Endothelial cell of umbilical vein (primary cell): ENCODE measurements around the gene KYNU. TPM values are rescaled to one million over a fixed set of nuclear protein-coding genes. Genes with fewer than 3 reads are reported as not detected.

ENCODE experiments used
- BruUV-seq: library from RNA; stranded (reverse); fragments of 400-500 nt; replicated peaks from 2 replicates; lab custom pipeline; 2021; lab: Mats Ljungman, UMichigan
- CTCF ChIA-PET: fragments of 300-600, 350-600 bp; sonication (Branson Sonifier 250); formaldehyde crosslinking; loops from one replicate; lab custom pipeline; 2021; ENCODE audit warnings: antibody characterized with exemption, inconsistent platforms; lab: Charles Lee
- POLR2A ChIA-PET: fragments of 300-600, 350-600 bp; sonication (Branson Sonifier 250); formaldehyde crosslinking; loops from one replicate; lab custom pipeline; 2021; ENCODE audit warnings: antibody characterized with exemption, inconsistent platforms; lab: Charles Lee
- DNase-seq: peaks from one replicate; pipeline ENCODE4 v3.0.0-alpha.2; 2011; ENCODE audit warnings: low read depth, low spot score
- FAIRE-seq: peaks from 2 replicates; lab custom pipeline; 2011; peaks lifted over from hg19 to GRCh38; lab: Jason Lieb, UNC
- H2AFZ ChIP-seq: 2 replicates; pipeline ENCODE4 v1.6.0; 2012; ENCODE audit warnings: low read depth, low read length, control low read depth, inconsistent platforms
- H3K27ac ChIP-seq: 2 replicates; pipeline ENCODE4 v1.5.1; 2011; ENCODE audit warnings: low read depth, mild to moderate bottlenecking, control low read depth, low read length, moderate library complexity; ENCODE audit not compliant: insufficient read depth
- H3K27me3 ChIP-seq, 2 experiments: 2 replicates each; pipeline versions ENCODE4 v1.6.0 to v1.6.1; 2011; ENCODE audit warnings: low read length in 2 of 2, mixed read lengths in 1 of 2; ENCODE audit not compliant: control insufficient read depth in 2 of 2, insufficient read depth in 2 of 2
- H3K36me3 ChIP-seq, 2 experiments: 2 replicates in 1 of 2; 3 replicates in 1 of 2; pipeline ENCODE4 v1.5.1; 2011; ENCODE audit warnings: low read length in 2 of 2, mild to moderate bottlenecking in 1 of 2, moderate library complexity in 1 of 2; ENCODE audit not compliant: control insufficient read depth in 2 of 2, insufficient read depth in 2 of 2; ENCODE audit errors: extremely low read depth in 1 of 2
- H3K4me1 ChIP-seq: 3 replicates; pipeline ENCODE4 v1.5.1; 2011; ENCODE audit warnings: mild to moderate bottlenecking, low read length; ENCODE audit not compliant: control insufficient read depth, insufficient read depth; ENCODE audit errors: extremely low read depth
- H3K4me2 ChIP-seq: 2 replicates; pipeline ENCODE4 v1.6.1; 2011; ENCODE audit warnings: low read length, control low read depth, mixed read lengths; ENCODE audit not compliant: insufficient read depth
- H3K4me3 ChIP-seq, 3 experiments: fragments of 200-600 bp in 1 of 3; sonication (generic), shearing (Covaris generic) in 1 of 3; replicated peaks in 1 of 3; 2 replicates each; pipeline ENCODE4 v1.5.1; 2011 to 2016; ENCODE audit warnings: control low read depth in 3 of 3, low read length in 3 of 3, mild to moderate bottlenecking in 2 of 3, inconsistent platforms in 1 of 3, low read depth in 1 of 3, moderate library complexity in 1 of 3; ENCODE audit not compliant: insufficient read depth in 1 of 3
- H3K79me2 ChIP-seq: 2 replicates; pipeline ENCODE4 v1.6.0; 2012; ENCODE audit warnings: low read length, inconsistent platforms; ENCODE audit not compliant: control insufficient read depth, insufficient read depth
- H3K9ac ChIP-seq: replicated peaks from 2 replicates; pipeline ENCODE3; 2011; ENCODE audit warnings: low read length, control low read depth; ENCODE audit not compliant: insufficient read depth; ENCODE audit errors: extremely low read depth
- H3K9me1 ChIP-seq: replicated peaks from 3 replicates; pipeline ENCODE4 v1.6.0; 2011; ENCODE audit warnings: mild to moderate bottlenecking, low read length; ENCODE audit not compliant: control insufficient read depth, insufficient read depth; ENCODE audit errors: extremely low read depth
- H3K9me3 ChIP-seq: replicated peaks from 2 replicates; pipeline ENCODE4 v1.5.1; 2012; ENCODE audit warnings: low read length, inconsistent platforms; ENCODE audit not compliant: control insufficient read depth, insufficient read depth
- H4K20me1 ChIP-seq: replicated peaks from 2 replicates; pipeline ENCODE3; 2011; ENCODE audit warnings: mild to moderate bottlenecking, low read length; ENCODE audit not compliant: control insufficient read depth, insufficient read depth; ENCODE audit errors: extremely low read depth
- EZH2 ChIP-seq: IDR thresholded peaks from 2 replicates; pipeline ENCODE4 v1.6.1; 2012; ENCODE audit warnings: borderline replicate concordance, low read depth, mild to moderate bottlenecking, moderate library complexity, low read length, inconsistent platforms; ENCODE audit not compliant: severe bottlenecking
- FOS ChIP-seq: IDR thresholded peaks from 2 replicates; pipeline ENCODE4 v1.6.1; 2011; ENCODE audit warnings: mild to moderate bottlenecking, low read length, moderate library complexity, borderline replicate concordance; ENCODE audit not compliant: insufficient read depth
- GATA2 ChIP-seq: IDR thresholded peaks from 2 replicates; pipeline ENCODE4 v1.7.0; 2011; ENCODE audit warnings: low read depth, mild to moderate bottlenecking, moderate library complexity, mixed read lengths, low read length; ENCODE audit not compliant: insufficient read length, insufficient read depth
- JUN ChIP-seq: IDR thresholded peaks from 2 replicates; pipeline ENCODE4 v1.6.1; 2011; ENCODE audit warnings: borderline replicate concordance, low read depth; ENCODE audit not compliant: insufficient read length, insufficient read depth
- MYC ChIP-seq: IDR thresholded peaks from one replicate; pipeline ENCODE4 v1.6.1; 2011; ENCODE audit warnings: mild to moderate bottlenecking, low read depth, low read length
- POLR2A ChIP-seq: IDR thresholded peaks from 2 replicates; pipeline ENCODE4 v1.6.1; 2012; ENCODE audit warnings: low read depth, mild to moderate bottlenecking, control low read depth, low read length
- POLR2AphosphoS5 ChIP-seq: IDR thresholded peaks from 2 replicates; pipeline ENCODE4 v1.6.1; 2012; ENCODE audit warnings: low read depth, mild to moderate bottlenecking, control low read depth, low read length, moderate library complexity; ENCODE audit not compliant: insufficient read depth
- dilution Hi-C: fragments of 300-500 bp; cut with MboI; formaldehyde crosslinking; loops from one replicate; pipeline ENCODE4 v1.15.0; 2019; ENCODE audit warnings: low sequenced_read_pairs; ENCODE audit not compliant: extremely low pct_ligation_motif_present
- intact Hi-C: fragments of 100-400 bp; cut with micrococcal nuclease; formaldehyde crosslinking; loops from one replicate; pipeline ENCODE4 v1.10.0; 2022
- polyA plus RNA-seq, 4 experiments: library from polyadenylated mRNA; depleted of rRNA in 3 of 4; stranded (reverse) in 3 of 4; unstranded in 1 of 4; fragments of >200 nt; gene quantifications; 2 replicates each; pipeline versions ENCODE4 v1.2.1 to v1.2.3, GENCODE V29; 2011 to 2012; ENCODE audit warnings: missing spikeins in 1 of 4
- total RNA-seq: library from RNA; stranded (reverse); gene quantifications from 2 replicates; pipeline ENCODE4 v1.2.3, GENCODE V29; 2021
- TF ChIP-seq, protein P1 (sequence below), 2 donors: IDR thresholded peaks; 1 replicate in 1 of 2; 2 replicates in 1 of 2; pipeline ENCODE4 v1.5.1; 2011; ENCODE audit warnings: low read length in 2 of 2, mild to moderate bottlenecking in 2 of 2, moderate library complexity in 2 of 2, control low read depth in 1 of 2, inconsistent platforms in 1 of 2, low read depth in 1 of 2; ENCODE audit not compliant: insufficient read depth in 1 of 2; ENCODE audit errors: extremely low read depth in 1 of 2
- TF ChIP-seq, protein P2 (sequence below): IDR thresholded peaks from 2 replicates; pipeline ENCODE4 v1.6.1; 2011; ENCODE audit not compliant: insufficient read depth, insufficient read length

KYNU gene
- total and polyA plus RNA-seq, 2 donors (not counting 3 experiments of a cell fraction or from before 2014, with no cell fraction given) = 0.04 TPM; not detected in 1

DNA sequence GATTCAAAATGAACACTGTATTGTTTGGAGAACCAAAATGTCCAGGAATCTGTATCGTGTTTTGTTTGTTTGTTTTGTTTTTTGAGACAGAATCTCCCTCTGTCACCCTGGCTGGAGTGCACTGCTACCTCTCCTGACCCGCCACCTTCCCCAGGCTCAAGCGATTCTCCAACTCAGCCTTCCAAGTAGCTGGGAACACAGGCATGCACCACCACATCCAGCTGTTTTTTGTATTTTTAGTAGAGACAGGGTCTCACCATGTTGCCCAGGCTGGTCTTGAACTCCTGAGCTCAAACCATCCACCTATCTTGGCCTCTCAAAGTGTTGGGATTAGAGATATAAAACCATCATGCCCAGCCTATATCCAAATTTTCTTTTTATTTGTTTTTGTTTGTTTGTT lies 74.6 kb downstream of the KYNU start:
- no peak overlapping the region for H2AFZ ChIP-seq
- no peaks in the 10 kb centered on the region for H4K20me1 ChIP-seq
- no peaks in the 10 kb centered on the region for H3K27me3 ChIP-seq
- no peak overlapping the region for H3K4me2 ChIP-seq
- DNase-seq (no peak), FAIRE-seq (no peak)
- H3K36me3 ChIP-seq = no peaks in the 10 kb centered on the region
- ChIA-PET POLR2A (interaction anchor here (0.7 kb wide), 1 partner anchor 383 kb away, joined by 3 read pairs; no protein-coding TSS in a partner anchor), CTCF (no interaction called here)
- peaks cover 22% of the 10 kb centered on the region for H3K4me1 ChIP-seq
- no peak overlapping the region for H3K4me3 ChIP-seq
- BruUV-seq = no TSS peak
- no peak overlapping the region for H3K27ac ChIP-seq
- intact Hi-C loops = no loop called here
- H3K9me1 ChIP-seq = no peaks in the 10 kb centered on the region
- dilution Hi-C loops = no loop called here
- no peaks in the 10 kb centered on the region for H3K9me3 ChIP-seq
- no peak for TF ChIP-seq JUN
- no peak for TF ChIP-seq FOS
- no peak for TF ChIP-seq GATA2
- TF ChIP-seq, protein P1, sequence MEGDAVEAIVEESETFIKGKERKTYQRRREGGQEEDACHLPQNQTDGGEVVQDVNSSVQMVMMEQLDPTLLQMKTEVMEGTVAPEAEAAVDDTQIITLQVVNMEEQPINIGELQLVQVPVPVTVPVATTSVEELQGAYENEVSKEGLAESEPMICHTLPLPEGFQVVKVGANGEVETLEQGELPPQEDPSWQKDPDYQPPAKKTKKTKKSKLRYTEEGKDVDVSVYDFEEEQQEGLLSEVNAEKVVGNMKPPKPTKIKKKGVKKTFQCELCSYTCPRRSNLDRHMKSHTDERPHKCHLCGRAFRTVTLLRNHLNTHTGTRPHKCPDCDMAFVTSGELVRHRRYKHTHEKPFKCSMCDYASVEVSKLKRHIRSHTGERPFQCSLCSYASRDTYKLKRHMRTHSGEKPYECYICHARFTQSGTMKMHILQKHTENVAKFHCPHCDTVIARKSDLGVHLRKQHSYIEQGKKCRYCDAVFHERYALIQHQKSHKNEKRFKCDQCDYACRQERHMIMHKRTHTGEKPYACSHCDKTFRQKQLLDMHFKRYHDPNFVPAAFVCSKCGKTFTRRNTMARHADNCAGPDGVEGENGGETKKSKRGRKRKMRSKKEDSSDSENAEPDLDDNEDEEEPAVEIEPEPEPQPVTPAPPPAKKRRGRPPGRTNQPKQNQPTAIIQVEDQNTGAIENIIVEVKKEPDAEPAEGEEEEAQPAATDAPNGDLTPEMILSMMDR (IDR thresholded peaks at IDR 0.05; ENCODE audit: extremely low read depth in 1 of 2, insufficient read depth in 1 of 2, low read depth in 1 of 2, low read length in 2 of 2) = no peak
- no peak for TF ChIP-seq POLR2A
- TF ChIP-seq EZH2 = no peak
- TF ChIP-seq, protein P2, sequence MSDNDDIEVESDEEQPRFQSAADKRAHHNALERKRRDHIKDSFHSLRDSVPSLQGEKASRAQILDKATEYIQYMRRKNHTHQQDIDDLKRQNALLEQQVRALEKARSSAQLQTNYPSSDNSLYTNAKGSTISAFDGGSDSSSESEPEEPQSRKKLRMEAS = no peak
- TF ChIP-seq POLR2AphosphoS5 = no peak
- TF ChIP-seq MYC = no peak
- no peaks in the 10 kb centered on the region for H3K79me2 ChIP-seq
- H3K9ac ChIP-seq = no peak overlapping the region
